Endothelial cell of umbilical vein (primary cell): ENCODE data around the gene LYPD1. TPM values are rescaled to one million over a fixed set of nuclear protein-coding genes. Genes with fewer than 3 reads are reported as not detected.

Source experiments
- BruUV-seq: library from RNA; stranded (reverse); fragments of 400-500 nt; replicated peaks from 2 replicates; lab custom pipeline; 2021; lab: Mats Ljungman, UMichigan
- CTCF ChIA-PET: fragments of 300-600, 350-600 bp; sonication (Branson Sonifier 250); formaldehyde crosslinking; loops from one replicate; lab custom pipeline; 2021; ENCODE audit warnings: antibody characterized with exemption, inconsistent platforms; lab: Charles Lee
- POLR2A ChIA-PET: fragments of 300-600, 350-600 bp; sonication (Branson Sonifier 250); formaldehyde crosslinking; loops from one replicate; lab custom pipeline; 2021; ENCODE audit warnings: antibody characterized with exemption, inconsistent platforms; lab: Charles Lee
- DNase-seq: peaks from one replicate; pipeline ENCODE4 v3.0.0-alpha.2; 2011; ENCODE audit warnings: low read depth, low spot score
- FAIRE-seq: peaks from 2 replicates; lab custom pipeline; 2011; peaks lifted over from hg19 to GRCh38; lab: Jason Lieb, UNC
- H2AFZ ChIP-seq: 2 replicates; pipeline ENCODE4 v1.6.0; 2012; ENCODE audit warnings: low read depth, low read length, control low read depth, inconsistent platforms
- H3K27ac ChIP-seq: 2 replicates; pipeline ENCODE4 v1.5.1; 2011; ENCODE audit warnings: low read depth, mild to moderate bottlenecking, control low read depth, low read length, moderate library complexity; ENCODE audit not compliant: insufficient read depth
- H3K27me3 ChIP-seq, 2 experiments: 2 replicates each; pipeline versions ENCODE4 v1.6.0 to v1.6.1; 2011; ENCODE audit warnings: low read length in 2 of 2, mixed read lengths in 1 of 2; ENCODE audit not compliant: control insufficient read depth in 2 of 2, insufficient read depth in 2 of 2
- H3K36me3 ChIP-seq, 2 experiments: 2 replicates in 1 of 2; 3 replicates in 1 of 2; pipeline ENCODE4 v1.5.1; 2011; ENCODE audit warnings: low read length in 2 of 2, mild to moderate bottlenecking in 1 of 2, moderate library complexity in 1 of 2; ENCODE audit not compliant: control insufficient read depth in 2 of 2, insufficient read depth in 2 of 2; ENCODE audit errors: extremely low read depth in 1 of 2
- H3K4me1 ChIP-seq: 3 replicates; pipeline ENCODE4 v1.5.1; 2011; ENCODE audit warnings: mild to moderate bottlenecking, low read length; ENCODE audit not compliant: control insufficient read depth, insufficient read depth; ENCODE audit errors: extremely low read depth
- H3K4me2 ChIP-seq: 2 replicates; pipeline ENCODE4 v1.6.1; 2011; ENCODE audit warnings: low read length, control low read depth, mixed read lengths; ENCODE audit not compliant: insufficient read depth
- H3K4me3 ChIP-seq, 3 experiments: fragments of 200-600 bp in 1 of 3; sonication (generic), shearing (Covaris generic) in 1 of 3; replicated peaks in 1 of 3; 2 replicates each; pipeline ENCODE4 v1.5.1; 2011 to 2016; ENCODE audit warnings: control low read depth in 3 of 3, low read length in 3 of 3, mild to moderate bottlenecking in 2 of 3, inconsistent platforms in 1 of 3, low read depth in 1 of 3, moderate library complexity in 1 of 3; ENCODE audit not compliant: insufficient read depth in 1 of 3
- H3K79me2 ChIP-seq: 2 replicates; pipeline ENCODE4 v1.6.0; 2012; ENCODE audit warnings: low read length, inconsistent platforms; ENCODE audit not compliant: control insufficient read depth, insufficient read depth
- H3K9ac ChIP-seq: replicated peaks from 2 replicates; pipeline ENCODE3; 2011; ENCODE audit warnings: low read length, control low read depth; ENCODE audit not compliant: insufficient read depth; ENCODE audit errors: extremely low read depth
- H3K9me1 ChIP-seq: replicated peaks from 3 replicates; pipeline ENCODE4 v1.6.0; 2011; ENCODE audit warnings: mild to moderate bottlenecking, low read length; ENCODE audit not compliant: control insufficient read depth, insufficient read depth; ENCODE audit errors: extremely low read depth
- H3K9me3 ChIP-seq: replicated peaks from 2 replicates; pipeline ENCODE4 v1.5.1; 2012; ENCODE audit warnings: low read length, inconsistent platforms; ENCODE audit not compliant: control insufficient read depth, insufficient read depth
- H4K20me1 ChIP-seq: replicated peaks from 2 replicates; pipeline ENCODE3; 2011; ENCODE audit warnings: mild to moderate bottlenecking, low read length; ENCODE audit not compliant: control insufficient read depth, insufficient read depth; ENCODE audit errors: extremely low read depth
- EZH2 ChIP-seq: IDR thresholded peaks from 2 replicates; pipeline ENCODE4 v1.6.1; 2012; ENCODE audit warnings: borderline replicate concordance, low read depth, mild to moderate bottlenecking, moderate library complexity, low read length, inconsistent platforms; ENCODE audit not compliant: severe bottlenecking
- FOS ChIP-seq: IDR thresholded peaks from 2 replicates; pipeline ENCODE4 v1.6.1; 2011; ENCODE audit warnings: mild to moderate bottlenecking, low read length, moderate library complexity, borderline replicate concordance; ENCODE audit not compliant: insufficient read depth
- GATA2 ChIP-seq: IDR thresholded peaks from 2 replicates; pipeline ENCODE4 v1.7.0; 2011; ENCODE audit warnings: low read depth, mild to moderate bottlenecking, moderate library complexity, mixed read lengths, low read length; ENCODE audit not compliant: insufficient read length, insufficient read depth
- JUN ChIP-seq: IDR thresholded peaks from 2 replicates; pipeline ENCODE4 v1.6.1; 2011; ENCODE audit warnings: borderline replicate concordance, low read depth; ENCODE audit not compliant: insufficient read length, insufficient read depth
- MYC ChIP-seq: IDR thresholded peaks from one replicate; pipeline ENCODE4 v1.6.1; 2011; ENCODE audit warnings: mild to moderate bottlenecking, low read depth, low read length
- POLR2A ChIP-seq: IDR thresholded peaks from 2 replicates; pipeline ENCODE4 v1.6.1; 2012; ENCODE audit warnings: low read depth, mild to moderate bottlenecking, control low read depth, low read length
- POLR2AphosphoS5 ChIP-seq: IDR thresholded peaks from 2 replicates; pipeline ENCODE4 v1.6.1; 2012; ENCODE audit warnings: low read depth, mild to moderate bottlenecking, control low read depth, low read length, moderate library complexity; ENCODE audit not compliant: insufficient read depth
- dilution Hi-C: fragments of 300-500 bp; cut with MboI; formaldehyde crosslinking; loops from one replicate; pipeline ENCODE4 v1.15.0; 2019; ENCODE audit warnings: low sequenced_read_pairs; ENCODE audit not compliant: extremely low pct_ligation_motif_present
- intact Hi-C: fragments of 100-400 bp; cut with micrococcal nuclease; formaldehyde crosslinking; loops from one replicate; pipeline ENCODE4 v1.10.0; 2022
- polyA plus RNA-seq, 4 experiments: library from polyadenylated mRNA; depleted of rRNA in 3 of 4; stranded (reverse) in 3 of 4; unstranded in 1 of 4; fragments of >200 nt; gene quantifications; 2 replicates each; pipeline versions ENCODE4 v1.2.1 to v1.2.3, GENCODE V29; 2011 to 2012; ENCODE audit warnings: missing spikeins in 1 of 4
- total RNA-seq: library from RNA; stranded (reverse); gene quantifications from 2 replicates; pipeline ENCODE4 v1.2.3, GENCODE V29; 2021
- TF ChIP-seq, protein P1 (sequence below), 2 donors: IDR thresholded peaks; 1 replicate in 1 of 2; 2 replicates in 1 of 2; pipeline ENCODE4 v1.5.1; 2011; ENCODE audit warnings: low read length in 2 of 2, mild to moderate bottlenecking in 2 of 2, moderate library complexity in 2 of 2, control low read depth in 1 of 2, inconsistent platforms in 1 of 2, low read depth in 1 of 2; ENCODE audit not compliant: insufficient read depth in 1 of 2; ENCODE audit errors: extremely low read depth in 1 of 2
- TF ChIP-seq, protein P2 (sequence below): IDR thresholded peaks from 2 replicates; pipeline ENCODE4 v1.6.1; 2011; ENCODE audit not compliant: insufficient read depth, insufficient read length

LYPD1 gene
- total and polyA plus RNA-seq, 2 donors (not counting 3 experiments of a cell fraction or from before 2014, with no cell fraction given): 76.6 to 105 TPM

GRCh38 chr2:132598536-132598935 is 71.5 kb downstream of the LYPD1 start:
- DNase-seq (no peak), FAIRE-seq (no peak)
- H3K4me1 ChIP-seq: no peaks in the 10 kb centered on the region
- H3K4me2 ChIP-seq: no peak overlapping the region
- TF ChIP-seq FOS (no peak), POLR2A (no peak), JUN (no peak), MYC (no peak)
- TF ChIP-seq, protein P1, sequence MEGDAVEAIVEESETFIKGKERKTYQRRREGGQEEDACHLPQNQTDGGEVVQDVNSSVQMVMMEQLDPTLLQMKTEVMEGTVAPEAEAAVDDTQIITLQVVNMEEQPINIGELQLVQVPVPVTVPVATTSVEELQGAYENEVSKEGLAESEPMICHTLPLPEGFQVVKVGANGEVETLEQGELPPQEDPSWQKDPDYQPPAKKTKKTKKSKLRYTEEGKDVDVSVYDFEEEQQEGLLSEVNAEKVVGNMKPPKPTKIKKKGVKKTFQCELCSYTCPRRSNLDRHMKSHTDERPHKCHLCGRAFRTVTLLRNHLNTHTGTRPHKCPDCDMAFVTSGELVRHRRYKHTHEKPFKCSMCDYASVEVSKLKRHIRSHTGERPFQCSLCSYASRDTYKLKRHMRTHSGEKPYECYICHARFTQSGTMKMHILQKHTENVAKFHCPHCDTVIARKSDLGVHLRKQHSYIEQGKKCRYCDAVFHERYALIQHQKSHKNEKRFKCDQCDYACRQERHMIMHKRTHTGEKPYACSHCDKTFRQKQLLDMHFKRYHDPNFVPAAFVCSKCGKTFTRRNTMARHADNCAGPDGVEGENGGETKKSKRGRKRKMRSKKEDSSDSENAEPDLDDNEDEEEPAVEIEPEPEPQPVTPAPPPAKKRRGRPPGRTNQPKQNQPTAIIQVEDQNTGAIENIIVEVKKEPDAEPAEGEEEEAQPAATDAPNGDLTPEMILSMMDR (IDR thresholded peaks at IDR 0.05; ENCODE audit: extremely low read depth in 1 of 2, insufficient read depth in 1 of 2, low read depth in 1 of 2, low read length in 2 of 2): no peak
- TF ChIP-seq, protein P2, sequence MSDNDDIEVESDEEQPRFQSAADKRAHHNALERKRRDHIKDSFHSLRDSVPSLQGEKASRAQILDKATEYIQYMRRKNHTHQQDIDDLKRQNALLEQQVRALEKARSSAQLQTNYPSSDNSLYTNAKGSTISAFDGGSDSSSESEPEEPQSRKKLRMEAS: no peak
- no peaks in the 10 kb centered on the region for H3K9me3 ChIP-seq
- intact Hi-C loops (no loop called here), dilution Hi-C loops (no loop called here)
- H3K9me1 ChIP-seq: no peaks in the 10 kb centered on the region
- CTCF ChIA-PET: no interaction called here
- H3K27me3 ChIP-seq: no peaks in the 10 kb centered on the region
- no peak overlapping the region for H2AFZ ChIP-seq
- no peaks in the 10 kb centered on the region for H3K36me3 ChIP-seq
- H3K9ac ChIP-seq: no peak overlapping the region
- BruUV-seq: no TSS peak
- POLR2A ChIA-PET: no interaction called here
- H3K79me2 ChIP-seq: no peaks in the 10 kb centered on the region
- H4K20me1 ChIP-seq: no peaks in the 10 kb centered on the region
- H3K4me3 ChIP-seq: no peak overlapping the region
- no peak overlapping the region for H3K27ac ChIP-seq

GRCh38 chr2:132597831-132598230 is 72.2 kb downstream of the LYPD1 start:
- Histone ChIP-seq H3K4me3 (no peak overlapping the region), H4K20me1 (no peaks in the 10 kb centered on the region), H3K27me3 (no peaks in the 10 kb centered on the region), H2AFZ (no peak overlapping the region), H3K9ac (no peak overlapping the region), H3K79me2 (no peaks in the 10 kb centered on the region), H3K36me3 (no peaks in the 10 kb centered on the region), H3K4me1 (no peaks in the 10 kb centered on the region), H3K4me2 (no peak overlapping the region), H3K9me1 (no peaks in the 10 kb centered on the region), H3K9me3 (no peaks in the 10 kb centered on the region), H3K27ac (no peak overlapping the region)
- TF ChIP-seq FOS: no peak
- TF ChIP-seq MYC: no peak
- TF ChIP-seq GATA2: no peak
- no peak for TF ChIP-seq POLR2AphosphoS5
- TF ChIP-seq, protein P1 (IDR thresholded peaks at IDR 0.05; ENCODE audit: extremely low read depth in 1 of 2, insufficient read depth in 1 of 2, low read depth in 1 of 2, low read length in 2 of 2): no peak
- no peak for TF ChIP-seq EZH2
- no peak for TF ChIP-seq JUN
- no peak for TF ChIP-seq POLR2A
- TF ChIP-seq, protein P2: no peak
- ChIA-PET CTCF (no interaction called here), POLR2A (no interaction called here)
- intact Hi-C loops: no loop called here
- dilution Hi-C loops: no loop called here
- DNase-seq: no peak
- no TSS peak for BruUV-seq
- FAIRE-seq: no peak
